ENCODE data around the gene SCYL3. TPM values are rescaled to one million over a fixed set of nuclear protein-coding genes. Genes with fewer than 3 reads are reported as not detected.
"Not testable (repeated sequence)": the region's sequence is repeated elsewhere in the genome, so short reads cannot be mapped to it uniquely, and the experiment has no call there.

Gene SCYL3
- total RNA-seq, 1 experiment from 2014 or later: 9.4 TPM

DNA sequence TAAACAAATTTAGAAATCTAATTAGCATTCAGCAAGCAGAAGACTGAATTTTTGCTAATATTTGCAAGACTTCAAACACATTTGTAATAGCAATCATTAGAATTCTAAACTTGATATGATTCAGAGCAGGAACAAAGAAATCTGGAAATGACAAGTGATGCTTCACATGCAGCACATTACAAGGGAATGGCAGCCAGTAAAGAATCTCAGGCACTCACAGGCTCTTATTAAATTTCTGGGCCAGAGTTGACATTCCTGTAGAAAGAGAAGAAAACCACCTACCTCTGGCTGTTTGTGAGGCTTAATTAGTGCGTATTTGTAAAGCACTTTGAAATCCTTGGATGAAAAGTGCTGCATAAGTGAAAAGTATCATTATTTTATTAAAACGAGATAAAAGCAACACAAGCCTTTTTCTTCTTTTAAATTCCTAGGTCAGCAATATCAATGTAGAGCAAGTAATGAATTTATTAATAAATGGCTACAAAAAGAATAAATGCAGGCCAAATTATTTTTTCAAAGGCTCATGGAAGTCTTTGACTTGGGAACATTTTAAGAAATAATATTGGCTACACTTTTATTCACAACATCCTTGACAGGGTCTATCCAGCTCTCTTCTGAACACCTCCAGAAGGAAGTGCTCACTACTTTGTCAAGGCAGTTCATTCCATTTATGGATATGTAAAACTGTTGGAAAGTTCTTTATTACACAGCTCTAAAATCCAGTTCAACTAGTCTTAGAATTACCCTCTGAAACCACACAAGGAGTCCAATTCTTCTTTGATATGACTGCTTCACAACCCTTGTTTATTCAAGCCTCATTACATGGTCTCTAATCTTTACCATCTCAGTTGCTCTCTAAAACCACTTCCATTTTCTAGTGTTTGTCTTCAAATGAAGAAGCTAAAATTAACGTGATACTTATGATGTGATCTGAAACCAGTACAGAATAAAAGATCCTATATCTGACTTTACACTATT, 32.1 kb upstream of the SCYL3 start:
- H3K9me2 ChIP-seq (replicated peaks; ENCODE audit: insufficient read depth, low read length): no peaks in the 10 kb centered on the region
- no peaks in the 10 kb centered on the region for H4K20me1 ChIP-seq (ENCODE audit: insufficient read depth, low read depth, low read length)
- no peak overlapping the region for H2AFZ ChIP-seq (ENCODE audit: low read length)
- H3K9me3 ChIP-seq (ENCODE audit: low read length): no peaks in the 10 kb centered on the region
- no peak for DNase-seq
- H3K4me1 ChIP-seq (ENCODE audit: low read length): no peaks in the 10 kb centered on the region
- no peak overlapping the region for H3K4me2 ChIP-seq (ENCODE audit: low read depth, low read length, poor library complexity, severe bottlenecking)
- no peaks in the 10 kb centered on the region for H3K36me3 ChIP-seq (ENCODE audit: insufficient read depth, low read length)
- no peaks in the 10 kb centered on the region for H3K79me2 ChIP-seq (ENCODE audit: low read length)
- no peak overlapping the region for H3K27ac ChIP-seq (ENCODE audit: low read length)
- no peak overlapping the region for H3K9ac ChIP-seq (ENCODE audit: low read length)
- H3K4me3 ChIP-seq (ENCODE audit: low read length): no peak overlapping the region
- H3K27me3 ChIP-seq (ENCODE audit: low read length): no peaks in the 10 kb centered on the region

GRCh38 chr1:169924829-169925228, 31.1 kb upstream of the SCYL3 start:
- Histone ChIP-seq H3K36me3 (ENCODE audit: insufficient read depth, low read length) (no peaks in the 10 kb centered on the region), H2AFZ (ENCODE audit: low read length) (no peak overlapping the region), H3K4me3 (ENCODE audit: low read length) (no peak overlapping the region), H3K27ac (ENCODE audit: low read length) (no peak overlapping the region), H4K20me1 (ENCODE audit: insufficient read depth, low read depth, low read length) (no peaks in the 10 kb centered on the region), H3K27me3 (ENCODE audit: low read length) (no peaks in the 10 kb centered on the region), H3K4me2 (ENCODE audit: low read depth, low read length, poor library complexity, severe bottlenecking) (no peak overlapping the region), H3K79me2 (ENCODE audit: low read length) (no peaks in the 10 kb centered on the region), H3K4me1 (ENCODE audit: low read length) (no peaks in the 10 kb centered on the region), H3K9me3 (ENCODE audit: low read length) (no peaks in the 10 kb centered on the region), H3K9ac (ENCODE audit: low read length) (no peak overlapping the region), H3K9me2 (replicated peaks; ENCODE audit: insufficient read depth, low read length) (no peaks in the 10 kb centered on the region)
- no peak for DNase-seq

- no peak for DNase-seq
- Histone ChIP-seq H3K9me3 (ENCODE audit: low read length) (no peaks in the 10 kb centered on the region), H2AFZ (ENCODE audit: low read length) (no peak overlapping the region), H3K27ac (ENCODE audit: low read length) (no peak overlapping the region), H3K4me2 (ENCODE audit: low read depth, low read length, poor library complexity, severe bottlenecking) (no peak overlapping the region), H3K36me3 (ENCODE audit: insufficient read depth, low read length) (no peaks in the 10 kb centered on the region), H3K79me2 (ENCODE audit: low read length) (no peaks in the 10 kb centered on the region), H3K9me2 (replicated peaks; ENCODE audit: insufficient read depth, low read length) (no peaks in the 10 kb centered on the region), H3K4me3 (ENCODE audit: low read length) (no peak overlapping the region), H3K4me1 (ENCODE audit: low read length) (no peaks in the 10 kb centered on the region), H3K27me3 (ENCODE audit: low read length) (no peaks in the 10 kb centered on the region), H4K20me1 (ENCODE audit: insufficient read depth, low read depth, low read length) (no peaks in the 10 kb centered on the region), H3K9ac (ENCODE audit: low read length) (no peak overlapping the region)
Measured at GRCh38 chr1:169924063-169924462, 30.4 kb upstream of the SCYL3 start.

- Histone ChIP-seq H3K36me3 (ENCODE audit: insufficient read depth, low read length) (no peaks in the 10 kb centered on the region), H3K4me2 (ENCODE audit: low read depth, low read length, poor library complexity, severe bottlenecking) (no peak overlapping the region), H3K4me3 (ENCODE audit: low read length) (no peak overlapping the region), H3K9me2 (replicated peaks; ENCODE audit: insufficient read depth, low read length) (no peaks in the 10 kb centered on the region), H3K27ac (ENCODE audit: low read length) (no peak overlapping the region), H3K9me3 (ENCODE audit: low read length) (no peaks in the 10 kb centered on the region), H3K9ac (ENCODE audit: low read length) (no peak overlapping the region), H3K4me1 (ENCODE audit: low read length) (no peaks in the 10 kb centered on the region), H2AFZ (ENCODE audit: low read length) (no peak overlapping the region), H4K20me1 (ENCODE audit: insufficient read depth, low read depth, low read length) (no peaks in the 10 kb centered on the region), H3K79me2 (ENCODE audit: low read length) (no peaks in the 10 kb centered on the region), H3K27me3 (ENCODE audit: low read length) (no peaks in the 10 kb centered on the region)
- DNase-seq: no peak
Measured at GRCh38 chr1:169921080-169921479, 27.4 kb upstream of the SCYL3 start.

DNA sequence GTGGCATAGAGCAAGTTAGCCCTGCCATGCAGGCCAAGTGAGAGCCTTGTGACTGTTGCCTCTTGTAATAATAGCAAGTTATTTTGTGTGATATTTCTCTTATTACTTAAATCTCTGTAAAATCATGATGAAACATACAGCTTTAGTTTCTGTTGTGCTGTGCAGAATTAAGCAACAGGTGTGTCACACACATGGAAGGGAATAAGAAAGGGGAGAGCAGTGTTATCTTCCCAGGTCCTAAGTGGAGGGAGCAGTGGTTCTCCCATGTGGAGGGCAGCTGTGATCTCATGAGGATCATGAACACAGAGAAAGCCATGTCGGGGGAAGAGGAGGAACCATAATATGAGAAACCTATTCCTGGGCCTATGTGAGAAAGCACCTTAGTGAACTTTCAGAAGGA, 25.2 kb upstream of the SCYL3 start:
- H3K9me2 ChIP-seq (replicated peaks; ENCODE audit: insufficient read depth, low read length): no peaks in the 10 kb centered on the region
- H3K27ac ChIP-seq (ENCODE audit: low read length): no peak overlapping the region
- no peak overlapping the region for H3K4me3 ChIP-seq (ENCODE audit: low read length)
- H3K27me3 ChIP-seq (ENCODE audit: low read length): no peaks in the 10 kb centered on the region
- no peaks in the 10 kb centered on the region for H3K4me1 ChIP-seq (ENCODE audit: low read length)
- no peaks in the 10 kb centered on the region for H3K36me3 ChIP-seq (ENCODE audit: insufficient read depth, low read length)
- H4K20me1 ChIP-seq (ENCODE audit: insufficient read depth, low read depth, low read length): no peaks in the 10 kb centered on the region
- no peak for DNase-seq
- H3K9me3 ChIP-seq (ENCODE audit: low read length): no peaks in the 10 kb centered on the region
- no peak overlapping the region for H2AFZ ChIP-seq (ENCODE audit: low read length)
- no peak overlapping the region for H3K4me2 ChIP-seq (ENCODE audit: low read depth, low read length, poor library complexity, severe bottlenecking)
- H3K9ac ChIP-seq (ENCODE audit: low read length): no peak overlapping the region
- H3K79me2 ChIP-seq (ENCODE audit: low read length): no peaks in the 10 kb centered on the region

DNA sequence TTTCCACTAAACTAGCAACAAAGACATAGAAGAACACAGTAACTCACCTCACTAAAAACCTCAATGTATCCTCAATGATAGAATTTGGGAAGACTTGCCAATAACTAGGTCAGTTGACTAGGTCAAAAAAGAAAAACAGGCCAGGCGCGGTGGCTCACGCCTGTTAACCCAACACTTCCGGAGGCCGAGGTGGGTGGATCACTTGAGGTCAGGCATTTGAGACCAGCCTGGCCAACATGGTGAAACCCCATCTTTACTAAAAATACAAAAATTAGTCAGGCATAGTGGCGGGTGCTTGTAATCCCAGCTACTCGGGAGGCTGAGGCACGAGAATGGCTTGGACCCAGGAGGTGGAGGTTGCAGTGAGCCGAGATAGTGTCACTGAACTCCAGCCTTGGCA, 24.5 kb upstream of the SCYL3 start:
- not testable (repeated sequence) for H3K4me2 ChIP-seq (ENCODE audit: low read depth, low read length, poor library complexity, severe bottlenecking); H3K79me2 ChIP-seq (ENCODE audit: low read length); DNase-seq; H3K4me3 ChIP-seq (ENCODE audit: low read length); H3K36me3 ChIP-seq (ENCODE audit: insufficient read depth, low read length); H3K9me3 ChIP-seq (ENCODE audit: low read length); H4K20me1 ChIP-seq (ENCODE audit: insufficient read depth, low read depth, low read length); H3K4me1 ChIP-seq (ENCODE audit: low read length); H3K9me2 ChIP-seq (replicated peaks; ENCODE audit: insufficient read depth, low read length); H3K27ac ChIP-seq (ENCODE audit: low read length); H3K27me3 ChIP-seq (ENCODE audit: low read length); H2AFZ ChIP-seq (ENCODE audit: low read length); H3K9ac ChIP-seq (ENCODE audit: low read length)

DNA sequence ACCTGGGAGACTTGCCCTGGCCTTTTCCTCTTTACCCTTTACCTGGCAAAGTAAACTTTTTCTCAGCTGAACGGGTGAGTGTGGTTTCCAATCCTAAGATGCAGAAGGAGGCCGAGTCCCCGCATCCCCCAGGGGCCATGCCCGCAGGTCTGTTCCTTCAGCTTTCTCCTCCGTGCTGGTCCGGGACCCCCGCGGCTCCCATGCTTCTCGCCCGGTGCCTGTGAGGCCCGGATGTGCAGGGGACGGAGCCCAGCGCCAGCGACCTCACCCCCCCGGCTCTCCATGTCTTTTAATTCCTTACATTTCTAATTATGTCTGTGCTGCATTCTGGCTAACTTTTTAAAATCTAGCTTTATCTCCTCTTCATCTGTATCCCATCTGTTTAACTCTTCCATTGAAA, 21.5 kb upstream of the SCYL3 start:
- Histone ChIP-seq H3K4me2 (ENCODE audit: low read depth, low read length, poor library complexity, severe bottlenecking) (no peak overlapping the region), H3K9ac (ENCODE audit: low read length) (no peak overlapping the region), H3K9me3 (ENCODE audit: low read length) (no peaks in the 10 kb centered on the region), H3K36me3 (ENCODE audit: insufficient read depth, low read length) (no peaks in the 10 kb centered on the region), H2AFZ (ENCODE audit: low read length) (no peak overlapping the region), H3K9me2 (replicated peaks; ENCODE audit: insufficient read depth, low read length) (no peaks in the 10 kb centered on the region), H3K79me2 (ENCODE audit: low read length) (no peaks in the 10 kb centered on the region), H3K4me3 (ENCODE audit: low read length) (no peak overlapping the region), H3K27ac (ENCODE audit: low read length) (no peak overlapping the region), H4K20me1 (ENCODE audit: insufficient read depth, low read depth, low read length) (no peaks in the 10 kb centered on the region), H3K4me1 (ENCODE audit: low read length) (no peaks in the 10 kb centered on the region), H3K27me3 (ENCODE audit: low read length) (no peaks in the 10 kb centered on the region)
- DNase-seq: no peak

DNA sequence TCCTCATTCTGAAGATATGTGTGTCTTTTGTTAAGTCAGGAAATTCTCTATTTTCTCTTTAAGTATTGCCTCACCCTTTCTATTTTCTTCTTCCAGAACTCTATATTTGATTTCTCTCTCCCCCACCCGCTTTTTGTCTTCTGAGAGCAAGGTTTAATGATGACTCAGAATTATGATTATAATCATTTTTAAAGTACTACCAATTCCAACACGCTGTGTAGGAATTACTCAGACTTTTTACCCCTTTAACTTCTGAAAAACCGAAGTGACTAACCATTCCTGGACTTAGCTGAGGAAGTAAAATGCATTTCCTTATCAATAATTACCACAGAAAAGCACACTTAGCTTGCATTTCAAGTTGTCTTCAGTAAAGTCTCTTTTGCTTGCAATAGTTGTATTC, 20.8 kb upstream of the SCYL3 start:
- no peak overlapping the region for H2AFZ ChIP-seq (ENCODE audit: low read length)

More for the DNA sequence above, 20.8 kb upstream of the SCYL3 start:
- Histone ChIP-seq H3K9ac (ENCODE audit: low read length) (no peak overlapping the region), H3K4me3 (ENCODE audit: low read length) (no peak overlapping the region), H3K79me2 (ENCODE audit: low read length) (no peaks in the 10 kb centered on the region), H4K20me1 (ENCODE audit: insufficient read depth, low read depth, low read length) (no peaks in the 10 kb centered on the region), H3K9me3 (ENCODE audit: low read length) (no peaks in the 10 kb centered on the region), H3K27me3 (ENCODE audit: low read length) (no peaks in the 10 kb centered on the region), H3K36me3 (ENCODE audit: insufficient read depth, low read length) (no peaks in the 10 kb centered on the region), H3K4me2 (ENCODE audit: low read depth, low read length, poor library complexity, severe bottlenecking) (no peak overlapping the region), H3K4me1 (ENCODE audit: low read length) (no peaks in the 10 kb centered on the region), H3K27ac (ENCODE audit: low read length) (no peak overlapping the region), H3K9me2 (replicated peaks; ENCODE audit: insufficient read depth, low read length) (no peaks in the 10 kb centered on the region)
- no peak for DNase-seq
